Measurements from ENCODE around the gene FBN1. TPM values are rescaled to one million over a fixed set of nuclear protein-coding genes. Genes with fewer than 3 reads are reported as not detected.

The FBN1 gene
- total and polyA plus RNA-seq, 10 of the 15 experiments (the other 5 are each of a cell fraction or from before 2014, with no cell fraction given) = 2.2 to 15.3 (median 7.0) TPM

- ChIA-PET CTCF (interaction anchor here (0.8 to 1.4 kb wide), 4 partner anchors 20 to 61 kb away, joined by 3 to 5 read pairs (median 4); no protein-coding TSS in a partner anchor), SMC1A (ENCODE audit: uncharacterized antibody, unreplicated experiment) (interaction anchor here (0.8 to 1.7 kb wide), 13 partner anchors 9 to 61 kb away, joined by 3 to 14 read pairs (median 4); no protein-coding TSS in a partner anchor), RAD21 (ENCODE audit: unreplicated experiment) (interaction anchor here (1.3 to 1.4 kb wide), 2 partner anchors 11 to 16 kb away, joined by 3 to 5 read pairs; no protein-coding TSS in a partner anchor), POLR2A (interaction anchor here (0.6 kb wide), 1 partner anchor 28 kb away, joined by 4 read pairs; no protein-coding TSS in a partner anchor)
- Histone ChIP-seq H3K4me2 (ENCODE audit: control insufficient read depth, insufficient read depth) (no peak overlapping the region), H3K36me3 (ENCODE audit: control insufficient read depth in 2 of 2, insufficient read depth in 2 of 2, low read length in 1 of 2) (no peaks in the 10 kb centered on the region), H4K20me1 (ENCODE audit: control insufficient read depth, insufficient read depth) (no peaks in the 10 kb centered on the region), H3K4me1 (ENCODE audit: control insufficient read depth, insufficient read depth, low read length) (no peaks in the 10 kb centered on the region), H2AFZ (ENCODE audit: control insufficient read depth, low read depth, low read length) (no peak overlapping the region), H3K27me3 (replicated peaks in 1 of 2; ENCODE audit: control insufficient read depth in 2 of 2, insufficient read depth in 2 of 2, low read length in 1 of 2) (no peaks in the 10 kb centered on the region), H3K27ac (ENCODE audit: control insufficient read depth, insufficient read depth) (no peak overlapping the region), H3K9me3 (replicated peaks; ENCODE audit: control insufficient read depth, insufficient read depth, low read length) (no peaks in the 10 kb centered on the region), H3K4me3 (no peak overlapping the region), H3K79me2 (ENCODE audit: control insufficient read depth, insufficient read depth, low read length) (no peaks in the 10 kb centered on the region), H3K9ac (ENCODE audit: control insufficient read depth, insufficient read depth, low read length) (no peak overlapping the region)
- in situ Hi-C loops (cut with MboI) = no loop called here
- ATAC-seq (no peak), DNase-seq (ENCODE audit: low read depth, low spot score) (no peak), FAIRE-seq (no peak)
- no TSS peak for BruUV-seq (replicated peaks)
- TF ChIP-seq IKZF2 (IDR thresholded peaks at IDR 0.05) = no peak
- no peak for TF ChIP-seq POLR2AphosphoS2 (IDR thresholded peaks at IDR 0.05; ENCODE audit: low read depth, low read length)
- TF ChIP-seq IRF4 (IDR thresholded peaks at IDR 0.05; ENCODE audit: low read depth, low read length) = no peak
- no peak for TF ChIP-seq JUNB (IDR thresholded peaks at IDR 0.05)
- no peak for TF ChIP-seq EGR1 (IDR thresholded peaks at IDR 0.05; ENCODE audit: borderline replicate concordance in 1 of 2, low read depth in 2 of 2, low read length in 2 of 2)
- TF ChIP-seq PML (IDR thresholded peaks at IDR 0.05; ENCODE audit: low read length) = no peak
- TF ChIP-seq JUND (IDR thresholded peaks at IDR 0.05; ENCODE audit: low read depth, low read length) = no peak
- no peak for TF ChIP-seq EED (IDR thresholded peaks at IDR 0.05; ENCODE audit: low read depth)
- TF ChIP-seq IRF3 (IDR thresholded peaks at IDR 0.05) = no peak
- TF ChIP-seq E2F4 (IDR thresholded peaks at IDR 0.05; ENCODE audit: low read depth, low read length) = no peak
- no peak for TF ChIP-seq SMARCA5 (IDR thresholded peaks at IDR 0.05)
- TF ChIP-seq, protein P1, sequence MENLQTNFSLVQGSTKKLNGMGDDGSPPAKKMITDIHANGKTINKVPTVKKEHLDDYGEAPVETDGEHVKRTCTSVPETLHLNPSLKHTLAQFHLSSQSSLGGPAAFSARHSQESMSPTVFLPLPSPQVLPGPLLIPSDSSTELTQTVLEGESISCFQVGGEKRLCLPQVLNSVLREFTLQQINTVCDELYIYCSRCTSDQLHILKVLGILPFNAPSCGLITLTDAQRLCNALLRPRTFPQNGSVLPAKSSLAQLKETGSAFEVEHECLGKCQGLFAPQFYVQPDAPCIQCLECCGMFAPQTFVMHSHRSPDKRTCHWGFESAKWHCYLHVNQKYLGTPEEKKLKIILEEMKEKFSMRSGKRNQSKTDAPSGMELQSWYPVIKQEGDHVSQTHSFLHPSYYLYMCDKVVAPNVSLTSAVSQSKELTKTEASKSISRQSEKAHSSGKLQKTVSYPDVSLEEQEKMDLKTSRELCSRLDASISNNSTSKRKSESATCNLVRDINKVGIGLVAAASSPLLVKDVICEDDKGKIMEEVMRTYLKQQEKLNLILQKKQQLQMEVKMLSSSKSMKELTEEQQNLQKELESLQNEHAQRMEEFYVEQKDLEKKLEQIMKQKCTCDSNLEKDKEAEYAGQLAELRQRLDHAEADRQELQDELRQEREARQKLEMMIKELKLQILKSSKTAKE (IDR thresholded peaks at IDR 0.05; ENCODE audit: low read depth, poor library complexity, severe bottlenecking) = no peak
- intact Hi-C loops (cut with micrococcal nuclease; ENCODE audit: unreplicated experiment) = no loop called here
- 76% methylated on average over 8 of the region's 8 CpGs for WGBS (ENCODE audit: insufficient coverage, insufficient replicate concordance, low lambda C conversion rate, missing lambda C conversion rate)
Measured at GRCh38 chr15:48579945-48580671, 65.4 kb downstream of the FBN1 start.
